Activated T-helper 17 cell treated with anti-CD3 and anti-CD28 coated beads, Interleukin-2, amount 50 U/mL, for 72 hours (primary cell): ENCODE results near the gene GALR3. TPM values are rescaled to one million over a fixed set of nuclear protein-coding genes. Genes with fewer than 3 reads are reported as not detected.

ENCODE experiments used
- ATAC-seq: fragments of 150-1000 bp; cut with Tn5 transposase; replicated peaks from 2 replicates; pipeline ENCODE4 v1.10.0; 2021; ENCODE audit warnings: mild to moderate bottlenecking, moderate library complexity
- H3K27ac Mint-ChIP-seq: one replicate; pipeline ENCODE4 v1.8.0; 2022; ENCODE audit warnings: mixed read lengths
- H3K27me3 Mint-ChIP-seq: one replicate; pipeline ENCODE4 v1.8.0; 2022; ENCODE audit warnings: mixed read lengths
- H3K36me3 Mint-ChIP-seq: one replicate; pipeline ENCODE4 v1.8.0; 2022; ENCODE audit warnings: low read depth, mild to moderate bottlenecking, mixed read lengths
- H3K4me1 Mint-ChIP-seq: one replicate; pipeline ENCODE4 v1.8.0; 2022; ENCODE audit warnings: mixed read lengths
- H3K4me3 Mint-ChIP-seq: one replicate; pipeline ENCODE4 v1.8.0; 2022; ENCODE audit warnings: mild to moderate bottlenecking, mixed read lengths
- H3K9me3 Mint-ChIP-seq: one replicate; pipeline ENCODE4 v1.8.0; 2022; ENCODE audit warnings: mixed read lengths
- total RNA-seq, 2 donors: library from RNA; stranded (reverse); gene quantifications; one replicate each; pipeline ENCODE4 v1.2.3, GENCODE V29; 2022

GALR3 gene
- total RNA-seq, 2 donors from 2014 or later: not detected

DNA sequence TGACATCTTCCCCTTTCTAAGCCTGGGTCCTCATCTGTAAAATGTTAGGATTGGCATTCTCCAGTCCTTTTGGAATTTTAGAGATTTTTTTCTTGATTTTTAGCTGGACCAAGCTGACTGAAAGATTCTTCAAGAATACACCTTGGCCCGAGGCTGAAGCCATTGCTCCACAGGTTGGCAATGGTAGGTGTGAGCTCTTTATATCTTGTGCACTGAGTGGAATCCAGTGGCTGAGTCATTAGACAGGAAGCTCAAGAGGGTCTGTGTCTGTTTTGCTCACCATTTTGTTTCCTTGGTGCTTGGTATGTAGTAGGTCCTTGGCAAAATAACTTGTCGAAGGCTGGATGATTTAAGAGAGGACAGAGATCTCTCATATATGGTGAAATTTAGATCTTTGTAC is 32.3 kb downstream of the GALR3 start:
- no peaks in the 10 kb centered on the region for H3K9me3 Mint-ChIP-seq
- ATAC-seq: no peak
- no peak overlapping the region for H3K4me3 Mint-ChIP-seq

DNA sequence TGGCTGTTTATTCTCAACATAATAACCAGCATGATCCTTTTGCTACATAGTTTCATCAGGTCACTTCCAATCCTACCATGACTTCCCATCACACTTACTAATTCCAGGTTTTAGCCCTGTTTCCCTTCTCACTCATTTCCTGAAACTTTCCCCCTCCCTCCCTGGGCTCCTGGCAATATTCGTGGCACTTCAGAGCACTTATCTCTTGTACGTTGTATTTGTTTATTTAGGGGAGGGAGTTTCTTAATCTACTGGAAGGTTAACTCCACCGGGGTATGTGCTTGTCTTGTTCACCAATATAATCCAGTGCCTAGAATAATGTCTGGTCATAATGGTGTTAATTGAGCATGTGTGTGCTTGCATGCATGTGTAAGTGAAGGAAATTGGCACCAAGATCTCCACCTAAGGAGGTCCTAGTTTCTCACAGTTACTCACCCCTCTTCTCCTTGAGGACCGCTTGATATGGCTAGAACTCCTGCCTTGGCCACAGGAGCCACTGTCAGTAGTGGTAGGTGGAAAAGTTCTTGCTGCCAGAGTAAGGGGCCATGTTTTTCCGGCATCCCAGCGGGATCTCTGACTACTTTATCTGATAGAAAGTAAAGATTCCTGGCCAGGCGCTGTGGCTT is 37.7 kb downstream of the GALR3 start:
- peak overlapping the region; percentile 56 for H3K27ac Mint-ChIP-seq
- no peak for ATAC-seq
- no peaks in the 10 kb centered on the region for H3K9me3 Mint-ChIP-seq
- H3K4me3 Mint-ChIP-seq: no peak overlapping the region
- peaks cover 11% of the 10 kb centered on the region for H3K4me1 Mint-ChIP-seq
- H3K27me3 Mint-ChIP-seq: no peaks in the 10 kb centered on the region
- H3K36me3 Mint-ChIP-seq: peaks cover 100% of the 10 kb centered on the region

More for the DNA sequence above, 32.3 kb downstream of the GALR3 start:
- H3K27me3 Mint-ChIP-seq: no peaks in the 10 kb centered on the region
- peak overlapping the region; percentile 55 for H3K27ac Mint-ChIP-seq
- peaks cover 34% of the 10 kb centered on the region for H3K4me1 Mint-ChIP-seq
- H3K36me3 Mint-ChIP-seq: peaks cover 99% of the 10 kb centered on the region

DNA sequence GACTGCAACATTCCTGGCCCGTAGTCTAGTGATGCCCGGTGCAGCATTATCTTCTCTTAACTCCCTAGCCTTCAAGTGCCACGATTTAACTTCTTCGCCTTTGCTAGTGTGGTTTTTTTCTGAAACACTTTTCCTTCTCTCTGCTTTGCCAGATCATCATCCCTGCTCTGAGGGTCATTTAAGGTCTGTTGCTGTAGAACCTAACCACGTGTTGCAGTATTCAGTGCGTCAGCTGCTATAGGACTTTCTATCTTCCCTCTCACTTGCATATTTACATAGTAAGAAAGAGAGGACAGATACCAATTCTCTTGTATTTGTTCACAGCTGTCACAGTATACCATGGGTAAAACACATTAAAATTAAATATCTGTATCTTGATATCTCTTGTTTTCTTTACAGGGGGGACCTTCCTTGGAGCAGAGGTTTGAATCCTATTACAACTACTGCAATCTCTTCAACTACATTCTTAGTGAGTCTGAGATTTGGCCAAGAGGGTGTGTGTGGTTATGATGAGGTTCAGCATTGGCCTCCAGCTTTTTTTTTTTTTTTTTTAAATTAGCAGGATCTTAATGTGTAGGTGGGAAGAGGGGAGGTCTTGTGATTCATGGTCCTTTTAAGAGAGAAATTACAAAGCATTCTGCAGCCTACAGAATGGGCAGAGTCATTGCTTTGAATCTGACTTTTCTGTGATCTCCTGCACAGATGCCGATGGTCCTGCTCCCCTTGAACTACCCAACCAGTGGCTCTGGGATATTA is 39.6 kb downstream of the GALR3 start:
- Mint-ChIP-seq H3K9me3 (no peaks in the 10 kb centered on the region), H3K27ac (no peak overlapping the region), H3K4me3 (no peak overlapping the region), H3K36me3 (peaks cover 100% of the 10 kb centered on the region), H3K4me1 (peaks cover 11% of the 10 kb centered on the region), H3K27me3 (no peaks in the 10 kb centered on the region)
- ATAC-seq: no peak

GRCh38 chr22:37865510-37865909 is 42.3 kb downstream of the GALR3 start:
- peaks cover 10% of the 10 kb centered on the region for H3K4me1 Mint-ChIP-seq
- H3K36me3 Mint-ChIP-seq: peaks cover 100% of the 10 kb centered on the region
- no peaks in the 10 kb centered on the region for H3K27me3 Mint-ChIP-seq

DNA sequence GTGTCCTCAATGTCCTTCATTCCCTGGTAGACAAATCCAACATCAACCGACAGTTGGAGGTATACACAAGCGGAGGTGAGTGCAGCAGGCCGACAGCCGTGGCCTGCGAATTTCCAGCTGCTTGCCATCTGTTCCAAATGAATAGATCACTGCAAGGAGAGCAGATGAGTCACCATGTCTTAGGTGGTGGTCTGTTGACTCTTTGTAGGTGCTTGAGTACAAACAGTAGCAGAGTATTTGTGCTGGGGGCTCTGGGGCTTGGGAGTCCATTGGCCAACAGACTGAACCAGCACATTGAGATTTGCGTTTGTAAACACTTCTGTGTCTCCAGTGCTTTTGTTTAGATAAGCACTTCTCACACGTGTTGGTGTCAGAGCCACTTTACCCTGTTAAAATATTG is 47.1 kb downstream of the GALR3 start:
- Mint-ChIP-seq H3K4me1 (no peaks in the 10 kb centered on the region), H3K4me3 (no peak overlapping the region), H3K27ac (no peak overlapping the region), H3K27me3 (no peaks in the 10 kb centered on the region), H3K9me3 (no peaks in the 10 kb centered on the region), H3K36me3 (peaks cover 97% of the 10 kb centered on the region)
- ATAC-seq: no peak

More at GRCh38 chr22:37865510-37865909, 42.3 kb downstream of the GALR3 start:
- Mint-ChIP-seq H3K27ac (no peak overlapping the region), H3K9me3 (no peaks in the 10 kb centered on the region), H3K4me3 (no peak overlapping the region)
- no peak for ATAC-seq

Other genes with a start within 250 kb of the GALR3 start
- not detected for gene LGALS2, start 243.3 kb upstream of the GALR3 start, total RNA-seq
- gene GGA1, start 214.5 kb upstream of the GALR3 start, total RNA-seq: 10 to 100 TPM; 69.3 to 79.8 TPM
- 100 to 1,000 TPM; 118 to 132 TPM for gene SH3BP1, start 183.7 kb upstream of the GALR3 start, total RNA-seq
- 10 to 100 TPM; 38.0 to 43.2 TPM for gene PDXP, start 164.7 kb upstream of the GALR3 start, total RNA-seq
- gene LGALS1, start 147.7 kb upstream of the GALR3 start, total RNA-seq: 1,000 to 10,000 TPM; 1,410 to 2,076 TPM
- 10 to 100 TPM; 22.1 to 46.1 TPM for gene NOL12, start 137.0 kb upstream of the GALR3 start, total RNA-seq
- gene TRIOBP, start 126.3 kb upstream of the GALR3 start, total RNA-seq: 10 to 100 TPM; 28.2 to 36.9 TPM
- gene GCAT, start 15.4 kb upstream of the GALR3 start, total RNA-seq: 1 to 10 TPM; 4.2 to 5.1 TPM
- 10 to 100 TPM; 13.0 to 25.2 TPM for gene ANKRD54, start 21.0 kb downstream of the GALR3 start, total RNA-seq
- 100 to 1,000 TPM; 553 to 834 TPM for gene EIF3L, start 26.0 kb downstream of the GALR3 start, total RNA-seq
- gene MICALL1, start 82.9 kb downstream of the GALR3 start, total RNA-seq: 10 to 100 TPM; 10.3 to 15.9 TPM
- gene C22orf23, start 130.2 kb downstream of the GALR3 start, total RNA-seq: under 1 TPM in 1 of 2 donors, not detected in 1; 0.84 TPM
- gene POLR2F, start 130.3 kb downstream of the GALR3 start, total RNA-seq: 10 to 100 TPM; 48.1 to 95.1 TPM
- not detected for gene SOX10, start 161.2 kb downstream of the GALR3 start, total RNA-seq
- gene PICK1, start 234.0 kb downstream of the GALR3 start, total RNA-seq: 10 to 100 TPM; 15.2 to 23.2 TPM